ENCODE results near the gene DYRK1B. TPM values are rescaled to one million over a fixed set of nuclear protein-coding genes. Genes with fewer than 3 reads are reported as not detected.

The DYRK1B gene
- polyA plus RNA-seq, 1 experiment, result 8.4 TPM

DNA sequence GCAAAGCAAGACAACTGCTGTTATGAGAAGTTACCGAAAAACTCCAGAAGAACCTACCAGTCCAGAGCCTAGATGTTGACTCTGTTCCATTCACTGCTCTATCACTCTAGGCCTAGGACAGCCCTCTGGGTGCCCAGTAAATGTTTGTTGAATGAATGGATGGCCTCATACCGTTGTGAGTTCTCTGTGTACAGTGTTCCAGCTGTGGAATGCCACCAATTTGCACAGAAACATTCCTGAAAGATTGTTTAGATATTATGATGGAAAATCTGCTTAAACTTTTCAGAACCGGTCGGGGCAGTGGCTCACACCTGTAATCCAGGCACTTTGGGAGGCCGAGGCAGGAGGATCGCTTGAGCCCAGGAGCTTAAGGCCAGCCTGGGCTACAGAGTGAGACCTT lies 13.6 kb upstream of the DYRK1B start:
- no peak for DNase-seq (ENCODE audit: low read depth)
- POLR2A ChIA-PET, result no interaction called here
- no peak for TF ChIP-seq CTCF (IDR thresholded peaks at IDR 0.05; ENCODE audit: insufficient read depth, low read depth, low read length)
- Histone ChIP-seq H3K36me3 (ENCODE audit: control insufficient read depth, insufficient read depth, low read length) (no peaks in the 10 kb centered on the region), H3K27me3 (ENCODE audit: control insufficient read depth, insufficient read depth, low read length) (no peaks in the 10 kb centered on the region), H3K4me3 (ENCODE audit: low read depth, low read length) (no peak overlapping the region)
- CTCF ChIA-PET, result interaction anchor here (7.8 kb wide), 1 partner anchor 58 kb away, joined by 104 read pairs; no protein-coding TSS in a partner anchor

- no peaks in the 10 kb centered on the region for H3K27me3 ChIP-seq (ENCODE audit: control insufficient read depth, insufficient read depth, low read length)
- no peak for DNase-seq (ENCODE audit: low read depth)
- ChIA-PET CTCF (interaction anchor here (0.7 to 7.8 kb wide), 6 partner anchors 8 to 82 kb away, joined by 3 to 104 read pairs (median 6); partner anchors contain the start of gene DYRK1B), POLR2A (interaction anchor here (0.5 to 1.0 kb wide), 2 partner anchors 13 to 362 kb away, joined by 3 to 11 read pairs; partner anchors contain the start of gene DYRK1B)
- peak overlapping the region; percentile 67 for H3K4me3 ChIP-seq (ENCODE audit: low read depth, low read length)
- H3K36me3 ChIP-seq (ENCODE audit: control insufficient read depth, insufficient read depth, low read length), result no peaks in the 10 kb centered on the region
- TF ChIP-seq CTCF (IDR thresholded peaks at IDR 0.05; ENCODE audit: insufficient read depth, low read depth, low read length), result no peak
These were observed 12.9 kb upstream of the DYRK1B start for GRCh38 chr19:39846678-39847486.

DNA sequence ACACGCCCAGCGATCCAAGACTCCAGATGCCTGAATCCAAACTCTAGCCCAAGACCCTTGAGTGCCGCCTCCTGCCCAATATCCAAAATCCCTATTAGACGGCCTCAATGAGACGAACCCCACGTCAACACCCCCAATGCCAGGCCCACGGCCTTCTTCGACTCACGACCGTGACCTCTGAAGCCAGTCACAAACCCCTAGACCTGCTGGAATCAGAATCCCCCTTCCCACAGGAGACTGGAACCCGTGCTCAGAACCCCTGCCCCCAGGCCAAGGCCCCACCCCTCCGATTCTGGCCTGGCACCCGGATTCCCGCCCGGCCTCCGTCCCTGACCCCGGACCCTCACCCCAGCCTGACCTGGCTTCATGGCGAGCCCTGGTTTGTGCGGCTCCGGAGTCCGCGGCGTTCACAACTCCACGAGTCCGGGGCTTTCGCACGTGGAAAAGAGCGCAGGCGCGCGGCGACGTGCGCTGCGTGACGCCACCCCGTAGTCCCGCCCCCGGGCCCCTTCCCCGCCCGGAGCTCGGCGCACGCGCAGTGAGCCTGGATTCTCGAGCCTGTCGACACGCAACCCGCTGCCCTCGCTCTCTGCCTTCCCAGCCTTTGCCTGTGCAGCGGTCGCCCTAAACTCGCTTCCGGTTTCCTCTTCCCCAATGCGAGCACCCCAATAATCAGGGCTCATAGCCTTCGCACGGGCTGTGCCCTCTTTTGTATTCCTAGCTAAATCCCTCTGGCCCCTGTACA lies 12.1 kb upstream of the DYRK1B start, which contains the start of gene FBL:
Gene FBL (minus strand): TSS at position 447 of the 745 bp plus-strand sequence. CDS start 79 bp downstream, at position 368.
- ChIA-PET CTCF (interaction anchor here (0.7 to 7.8 kb wide), 8 partner anchors 8 to 82 kb away, joined by 3 to 104 read pairs (median 8); partner anchors contain the start of gene DYRK1B), POLR2A (interaction anchor here (0.5 to 1.0 kb wide), 2 partner anchors 12 to 363 kb away, joined by 3 to 11 read pairs; partner anchors contain the start of gene DYRK1B)
- peak within 1 kb of the TSS; percentile 67 for H3K4me3 ChIP-seq (ENCODE audit: low read depth, low read length)
- no peak for TF ChIP-seq CTCF (IDR thresholded peaks at IDR 0.05; ENCODE audit: insufficient read depth, low read depth, low read length)
- H3K36me3 ChIP-seq (ENCODE audit: control insufficient read depth, insufficient read depth, low read length), result no peaks in the 10 kb centered on the region
- H3K27me3 ChIP-seq (ENCODE audit: control insufficient read depth, insufficient read depth, low read length), result no peaks in the 10 kb centered on the region
- DNase-seq (ENCODE audit: low read depth), result peak; percentile 35

- CTCF ChIA-PET, result interaction anchor here (0.7 to 7.8 kb wide), 9 partner anchors 9 to 1136 kb away, joined by 3 to 104 read pairs (median 8); partner anchors contain the start of gene DYRK1B
- no peak for DNase-seq (ENCODE audit: low read depth)
- peak; percentile 30; the same call in 1 of the 2 replicates for TF ChIP-seq CTCF (IDR thresholded peaks at IDR 0.05; ENCODE audit: insufficient read depth, low read depth, low read length)
- H3K27me3 ChIP-seq (ENCODE audit: control insufficient read depth, insufficient read depth, low read length), result no peaks in the 10 kb centered on the region
- POLR2A ChIA-PET, result no interaction called here
- no peaks in the 10 kb centered on the region for H3K36me3 ChIP-seq (ENCODE audit: control insufficient read depth, insufficient read depth, low read length)
- H3K4me3 ChIP-seq (ENCODE audit: low read depth, low read length), result peak overlapping the region; percentile 67
These were observed 11.6 kb upstream of the DYRK1B start for GRCh38 chr19:39845584-39845932.

DNA sequence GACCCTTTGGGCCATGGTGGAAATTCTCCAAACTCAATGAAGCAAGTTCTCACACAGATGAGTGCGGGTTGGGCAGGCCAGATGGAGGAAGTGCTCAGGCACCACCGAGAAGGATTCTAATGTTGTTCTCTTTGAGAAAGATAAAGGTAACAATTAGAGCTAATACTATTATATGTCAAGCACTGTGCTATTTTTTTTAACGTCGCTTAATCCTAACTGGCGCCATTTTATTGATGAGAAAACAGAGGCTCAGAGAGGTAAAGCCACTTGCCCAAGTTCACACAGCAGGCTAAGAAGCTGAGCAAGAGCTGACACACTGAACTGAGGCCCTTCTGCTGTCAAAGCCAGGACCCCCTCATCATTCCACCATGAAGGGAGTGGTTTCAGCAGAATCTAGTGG lies 11.2 kb upstream of the DYRK1B start:
- Histone ChIP-seq H3K4me3 (ENCODE audit: low read depth, low read length) (peak overlapping the region; percentile 67), H3K27me3 (ENCODE audit: control insufficient read depth, insufficient read depth, low read length) (no peaks in the 10 kb centered on the region), H3K36me3 (ENCODE audit: control insufficient read depth, insufficient read depth, low read length) (no peaks in the 10 kb centered on the region)
- no peak for DNase-seq (ENCODE audit: low read depth)
- CTCF ChIA-PET, result interaction anchor here (0.7 to 7.8 kb wide), 14 partner anchors 9 to 1136 kb away, joined by 3 to 104 read pairs (median 12); partner anchors contain the start of genes DYRK1B and PSMC4
- TF ChIP-seq CTCF (IDR thresholded peaks at IDR 0.05; ENCODE audit: insufficient read depth, low read depth, low read length), result no peak
- POLR2A ChIA-PET, result no interaction called here

Data from BJ (cell line).